A673 (cell line): ENCODE measurements around the gene CC2D1A. TPM values are rescaled to one million over a fixed set of nuclear protein-coding genes. Genes with fewer than 3 reads are reported as not detected.

ENCODE experiments used
- BruUV-seq: library from RNA; stranded (reverse); fragments of 400-500 nt; replicated peaks from 2 replicates; lab custom pipeline; 2021; lab: Mats Ljungman, UMichigan
- CTCF ChIA-PET: fragments of 300-600 bp; sonication (Branson Sonifier 250); formaldehyde crosslinking; loops from one replicate; lab custom pipeline; 2022; ENCODE audit warnings: antibody characterized with exemption; lab: Charles Lee
- POLR2A ChIA-PET: fragments of 300-600 bp; sonication (Branson Sonifier 250); formaldehyde crosslinking; loops from one replicate; lab custom pipeline; 2022; ENCODE audit warnings: antibody characterized with exemption; ENCODE audit not compliant: low non-redundant PET; lab: Charles Lee
- DNase-seq: peaks from one replicate; pipeline ENCODE4 v3.0.0-alpha.2; 2015; ENCODE audit warnings: low spot score
- H3K27ac ChIP-seq: fragments of 200-600 bp; sonication (generic); 2 replicates; pipeline ENCODE4 v1.5.1; 2016; ENCODE audit warnings: mixed run types, low read depth, mild to moderate bottlenecking, mixed read lengths, antibody characterized with exemption, low read length; ENCODE audit not compliant: poor library complexity, severe bottlenecking
- H3K27me3 ChIP-seq: fragments of 200-600 bp; sonication (generic); replicated peaks from 2 replicates; pipeline ENCODE4 v1.6.1; 2017; ENCODE audit warnings: mixed run types, low read depth, mild to moderate bottlenecking, mixed read lengths, antibody characterized with exemption, low read length; ENCODE audit not compliant: insufficient read depth, poor library complexity
- H3K36me3 ChIP-seq: fragments of 200-600 bp; sonication (generic); 2 replicates; pipeline ENCODE4 v1.6.1; 2016; ENCODE audit warnings: mixed run types, mild to moderate bottlenecking, mixed read lengths, antibody characterized with exemption, low read length; ENCODE audit not compliant: insufficient read depth, poor library complexity, severe bottlenecking
- H3K4me1 ChIP-seq: fragments of 200-600 bp; sonication (generic); 2 replicates; pipeline ENCODE4 v1.6.1; 2017; ENCODE audit warnings: mixed run types, mild to moderate bottlenecking, mixed read lengths, antibody characterized with exemption, low read length; ENCODE audit not compliant: insufficient read depth, poor library complexity, severe bottlenecking
- H3K4me3 ChIP-seq: fragments of 200-600 bp; sonication (generic); 2 replicates; pipeline ENCODE4 v1.5.1; 2016; ENCODE audit warnings: low read depth, mixed run types, mild to moderate bottlenecking, mixed read lengths, low read length; ENCODE audit not compliant: poor library complexity, severe bottlenecking
- H3K9me3 ChIP-seq: fragments of 200-600 bp; sonication (generic); 2 replicates; pipeline ENCODE4 v1.6.1; 2016; ENCODE audit warnings: mixed run types, low read depth, mild to moderate bottlenecking, mixed read lengths, antibody characterized with exemption, low read length; ENCODE audit not compliant: poor library complexity, severe bottlenecking
- EZH2 ChIP-seq: fragments of 200-600 bp; sonication (generic); IDR thresholded peaks from 2 replicates; pipeline ENCODE4 v1.6.1; 2017; ENCODE audit warnings: borderline replicate concordance, low read depth, mild to moderate bottlenecking, mixed read lengths, antibody characterized with exemption, low read length; ENCODE audit not compliant: poor library complexity, severe bottlenecking
- intact Hi-C: fragments of 100-400 bp; cut with micrococcal nuclease; formaldehyde crosslinking; loops from one replicate; pipeline ENCODE4 v1.10.0; 2022; ENCODE audit not compliant: unreplicated experiment
- total RNA-seq: library from RNA; stranded (reverse); gene quantifications from 2 replicates; pipeline ENCODE4 v1.2.3, GENCODE V29; 2021
- TF ChIP-seq, protein P1 (sequence below): fragments of 300-800, 200-600 bp; sonication (generic); conservative IDR thresholded peaks from 2 replicates; pipeline ENCODE4 v1.5.1; 2017; ENCODE audit warnings: low read depth, mild to moderate bottlenecking, antibody characterized with exemption, low read length, moderate library complexity, mixed read lengths

CC2D1A gene
- total RNA-seq, 1 experiment from 2014 or later, result 38.6 TPM

DNA sequence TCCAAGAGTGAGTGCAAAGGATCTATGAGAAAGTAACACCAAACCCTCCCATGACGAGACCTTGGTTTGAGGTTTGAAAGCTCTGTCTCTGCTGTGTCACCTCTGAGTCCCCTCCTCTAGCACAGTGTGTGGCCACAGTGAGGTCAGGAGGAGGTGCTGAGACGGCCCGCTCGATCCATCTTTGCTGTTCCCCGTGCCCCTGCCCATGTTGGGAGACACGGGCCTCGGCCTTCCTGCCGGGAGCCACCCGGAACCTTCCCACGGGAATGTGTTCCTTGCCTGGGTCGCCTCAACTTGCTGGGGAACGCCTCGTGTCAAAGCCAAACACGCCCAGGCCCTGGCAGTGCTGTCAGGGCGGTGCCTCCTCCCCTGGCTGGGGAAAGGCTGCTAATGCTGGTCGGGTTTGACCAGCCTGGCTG lies 19.0 kb upstream of the CC2D1A start:
- BruUV-seq, result no TSS peak
- CTCF ChIA-PET, result no interaction called here

DNA sequence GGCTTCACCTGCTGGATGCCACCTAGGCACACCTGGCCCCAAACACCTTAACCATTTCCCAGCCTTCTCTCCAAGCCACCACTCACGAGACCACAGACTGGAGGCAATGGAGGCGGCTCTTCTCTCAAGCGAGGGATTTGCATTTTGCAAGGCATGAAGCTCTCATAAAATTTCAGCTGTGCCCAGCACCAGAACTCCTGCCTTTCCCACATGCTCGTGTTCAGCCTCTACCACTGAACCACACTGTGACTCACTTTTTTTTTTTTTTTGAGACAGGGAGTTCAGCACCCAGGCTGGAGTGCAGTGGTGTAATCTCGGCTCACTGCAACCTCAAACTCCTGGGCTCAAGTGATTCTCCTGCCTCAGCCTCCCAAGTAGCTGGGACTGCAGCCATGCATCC lies 18.5 kb upstream of the CC2D1A start:
- H3K27ac ChIP-seq, result no peak overlapping the region
- intact Hi-C loops, result no loop called here
- CTCF ChIA-PET, result interaction anchor here (0.7 kb wide), 1 partner anchor 23 kb away, joined by 5 read pairs; no protein-coding TSS in a partner anchor

More for the DNA sequence above, 19.0 kb upstream of the CC2D1A start:
- H3K27me3 ChIP-seq, result no peaks in the 10 kb centered on the region
- no peak overlapping the region for H3K4me3 ChIP-seq
- POLR2A ChIA-PET, result no interaction called here
- H3K9me3 ChIP-seq, result no peaks in the 10 kb centered on the region
- intact Hi-C loops, result no loop called here
- H3K36me3 ChIP-seq, result no peaks in the 10 kb centered on the region
- TF ChIP-seq EZH2, result no peak
- TF ChIP-seq, protein P1, sequence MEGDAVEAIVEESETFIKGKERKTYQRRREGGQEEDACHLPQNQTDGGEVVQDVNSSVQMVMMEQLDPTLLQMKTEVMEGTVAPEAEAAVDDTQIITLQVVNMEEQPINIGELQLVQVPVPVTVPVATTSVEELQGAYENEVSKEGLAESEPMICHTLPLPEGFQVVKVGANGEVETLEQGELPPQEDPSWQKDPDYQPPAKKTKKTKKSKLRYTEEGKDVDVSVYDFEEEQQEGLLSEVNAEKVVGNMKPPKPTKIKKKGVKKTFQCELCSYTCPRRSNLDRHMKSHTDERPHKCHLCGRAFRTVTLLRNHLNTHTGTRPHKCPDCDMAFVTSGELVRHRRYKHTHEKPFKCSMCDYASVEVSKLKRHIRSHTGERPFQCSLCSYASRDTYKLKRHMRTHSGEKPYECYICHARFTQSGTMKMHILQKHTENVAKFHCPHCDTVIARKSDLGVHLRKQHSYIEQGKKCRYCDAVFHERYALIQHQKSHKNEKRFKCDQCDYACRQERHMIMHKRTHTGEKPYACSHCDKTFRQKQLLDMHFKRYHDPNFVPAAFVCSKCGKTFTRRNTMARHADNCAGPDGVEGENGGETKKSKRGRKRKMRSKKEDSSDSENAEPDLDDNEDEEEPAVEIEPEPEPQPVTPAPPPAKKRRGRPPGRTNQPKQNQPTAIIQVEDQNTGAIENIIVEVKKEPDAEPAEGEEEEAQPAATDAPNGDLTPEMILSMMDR, result no peak
- DNase-seq, result no peak
- H3K27ac ChIP-seq, result no peak overlapping the region
- no peaks in the 10 kb centered on the region for H3K4me1 ChIP-seq

DNA sequence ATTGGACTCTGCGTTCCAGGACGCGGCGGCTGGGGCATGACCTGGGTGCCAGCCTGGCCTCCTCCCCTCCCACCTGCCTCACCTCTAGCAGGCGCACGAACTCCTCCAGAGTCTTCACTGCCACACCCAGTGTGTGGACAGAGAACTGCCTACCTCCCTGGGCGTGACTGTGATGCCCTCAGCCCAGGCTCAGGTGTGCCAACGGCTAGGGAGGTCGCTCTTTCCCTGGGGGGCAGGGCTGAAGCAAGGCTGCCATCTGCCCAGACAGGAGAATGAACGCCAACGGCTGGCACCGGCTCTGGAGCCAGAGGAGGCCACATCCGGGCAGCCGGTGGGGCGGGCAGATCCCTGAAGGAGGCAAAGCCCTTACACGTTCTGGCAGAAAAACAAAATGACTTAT lies 17.7 kb upstream of the CC2D1A start:
- no peak for TF ChIP-seq EZH2
- TF ChIP-seq, protein P1, result no peak
- POLR2A ChIA-PET, result no interaction called here
- Histone ChIP-seq H3K9me3 (no peaks in the 10 kb centered on the region), H3K36me3 (no peaks in the 10 kb centered on the region), H3K4me1 (no peaks in the 10 kb centered on the region), H3K27me3 (no peaks in the 10 kb centered on the region), H3K4me3 (no peak overlapping the region), H3K27ac (no peak overlapping the region)
- CTCF ChIA-PET, result interaction anchor here (0.7 kb wide), 1 partner anchor 22 kb away, joined by 5 read pairs; no protein-coding TSS in a partner anchor
- intact Hi-C loops, result no loop called here
- BruUV-seq, result no TSS peak
- DNase-seq, result no peak

More for the DNA sequence above, 18.5 kb upstream of the CC2D1A start:
- H3K9me3 ChIP-seq, result no peaks in the 10 kb centered on the region
- H3K4me1 ChIP-seq, result no peaks in the 10 kb centered on the region
- no peaks in the 10 kb centered on the region for H3K36me3 ChIP-seq
- POLR2A ChIA-PET, result no interaction called here
- no peak for TF ChIP-seq EZH2
- TF ChIP-seq, protein P1, result no peak
- no TSS peak for BruUV-seq
- no peaks in the 10 kb centered on the region for H3K27me3 ChIP-seq
- no peak for DNase-seq
- H3K4me3 ChIP-seq, result no peak overlapping the region
